Measurements from ENCODE around the gene ANGPTL7. TPM values are rescaled to one million over a fixed set of nuclear protein-coding genes. Genes with fewer than 3 reads are reported as not detected.
"Not testable (repeated sequence)": the region's sequence is repeated elsewhere in the genome, so short reads cannot be mapped to it uniquely, and the experiment has no call there.

Gene ANGPTL7
- total RNA-seq, 2 experiments from 2014 or later = not detected

DNA sequence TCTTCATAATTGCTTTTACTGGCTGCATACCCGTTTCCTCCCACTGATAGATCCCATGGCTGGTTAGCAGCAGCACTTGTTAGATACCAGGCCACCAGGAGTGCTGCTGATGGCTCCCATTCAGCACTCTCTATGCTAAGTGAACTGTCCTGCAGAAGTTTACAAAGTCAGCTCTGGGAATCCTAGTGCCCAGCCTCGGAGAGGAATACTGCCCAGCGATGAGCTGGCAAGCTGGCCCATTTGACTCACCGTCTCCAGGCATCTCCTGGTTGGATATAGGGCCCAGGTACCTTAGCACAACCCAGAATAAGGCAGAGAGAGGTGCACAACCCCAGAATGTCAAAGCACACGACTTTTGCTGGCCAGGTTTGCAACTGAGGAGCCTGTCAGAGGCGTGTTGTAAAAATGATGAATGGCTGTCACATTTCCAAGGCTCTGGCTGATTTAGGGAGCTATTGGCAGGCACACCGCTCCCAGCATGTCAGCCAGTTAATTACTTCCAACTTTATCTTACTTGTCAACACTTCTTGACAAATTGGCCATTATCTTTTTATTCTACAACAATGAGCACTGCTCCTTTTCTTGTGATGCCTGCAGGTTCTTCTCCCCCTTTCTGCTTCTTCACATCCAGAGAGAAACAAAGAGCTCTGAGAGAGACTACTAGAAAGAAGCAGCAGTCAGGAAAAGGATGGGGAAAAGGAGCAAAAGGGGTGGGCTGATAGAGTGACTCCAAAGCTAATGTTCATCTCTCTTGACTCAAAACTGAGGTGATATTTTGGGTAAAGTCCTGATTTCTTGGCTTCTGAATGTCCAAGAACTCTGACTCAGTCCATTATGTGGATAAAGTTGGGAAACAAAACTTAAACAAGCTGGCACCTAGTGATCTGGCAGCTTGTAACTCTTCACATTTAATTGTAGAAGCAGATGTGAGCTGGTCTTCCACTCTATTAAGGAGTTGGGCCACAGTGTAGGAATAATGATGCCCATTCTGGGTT is 10.8 kb upstream of the ANGPTL7 start:
- POLR2A ChIA-PET = no interaction called here

DNA sequence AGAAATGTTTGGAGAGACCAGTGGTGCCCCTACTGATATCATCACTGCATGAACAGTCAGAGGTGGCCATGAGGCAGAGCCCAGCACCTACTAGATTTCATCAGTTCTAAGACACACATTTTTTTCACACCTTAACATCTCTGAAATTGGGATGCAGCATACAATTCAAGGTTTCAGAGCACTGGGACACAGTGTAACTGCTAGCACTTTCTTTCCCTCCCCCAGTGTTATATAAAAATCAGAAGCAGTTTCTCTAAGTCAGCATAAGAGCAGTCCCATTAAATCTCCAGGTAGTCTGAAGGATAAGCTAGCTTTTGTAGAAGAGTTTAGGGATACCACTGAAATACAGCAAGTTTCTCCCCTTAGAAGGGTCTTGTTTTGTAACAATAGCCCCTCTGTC is 10.0 kb upstream of the ANGPTL7 start:
- DNase-seq = no peak
- Mint-ChIP-seq H3K27me3 (no peaks in the 10 kb centered on the region), H3K36me3 (no peaks in the 10 kb centered on the region), H3K4me1 (no peaks in the 10 kb centered on the region), H3K27ac (no peak overlapping the region), H3K4me3 (no peak overlapping the region), H3K9me3 (no peaks in the 10 kb centered on the region)
- POLR2A ChIA-PET = no interaction called here
- ATAC-seq (ENCODE audit: low read depth) = no peak

More for the DNA sequence above, 10.8 kb upstream of the ANGPTL7 start:
- no peaks in the 10 kb centered on the region for H3K4me1 Mint-ChIP-seq
- ATAC-seq (ENCODE audit: low read depth) = no peak
- no peak overlapping the region for H3K4me3 Mint-ChIP-seq
- H3K27me3 Mint-ChIP-seq = no peaks in the 10 kb centered on the region
- no peaks in the 10 kb centered on the region for H3K9me3 Mint-ChIP-seq
- no peak for DNase-seq
- peaks cover 2% of the 10 kb centered on the region for H3K36me3 Mint-ChIP-seq
- no peak overlapping the region for H3K27ac Mint-ChIP-seq

DNA sequence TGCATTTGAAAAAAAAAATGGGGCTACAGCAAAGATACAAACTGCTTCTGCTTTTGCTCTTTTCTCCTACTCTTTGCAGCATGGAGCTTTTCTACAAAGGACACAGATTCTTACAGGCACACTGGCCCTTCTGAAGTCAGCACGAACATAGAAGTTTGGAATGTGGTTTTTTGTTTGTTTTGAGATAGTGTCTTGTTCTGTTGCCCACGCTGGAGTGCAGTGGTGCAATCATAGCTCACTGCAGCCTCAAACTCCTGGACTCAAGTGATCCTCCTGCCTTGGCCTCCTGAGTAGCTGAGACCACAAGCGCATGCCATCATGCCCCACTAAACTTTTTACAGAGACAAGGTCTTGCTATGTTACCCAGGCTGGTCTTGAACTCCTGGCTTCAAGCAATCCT is 9.4 kb upstream of the ANGPTL7 start:
- H3K27me3 Mint-ChIP-seq; DNase-seq; POLR2A ChIA-PET; H3K4me3 Mint-ChIP-seq; H3K36me3 Mint-ChIP-seq; H3K27ac Mint-ChIP-seq; H3K4me1 Mint-ChIP-seq; H3K9me3 Mint-ChIP-seq; ATAC-seq (ENCODE audit: low read depth): not testable (repeated sequence)

DNA sequence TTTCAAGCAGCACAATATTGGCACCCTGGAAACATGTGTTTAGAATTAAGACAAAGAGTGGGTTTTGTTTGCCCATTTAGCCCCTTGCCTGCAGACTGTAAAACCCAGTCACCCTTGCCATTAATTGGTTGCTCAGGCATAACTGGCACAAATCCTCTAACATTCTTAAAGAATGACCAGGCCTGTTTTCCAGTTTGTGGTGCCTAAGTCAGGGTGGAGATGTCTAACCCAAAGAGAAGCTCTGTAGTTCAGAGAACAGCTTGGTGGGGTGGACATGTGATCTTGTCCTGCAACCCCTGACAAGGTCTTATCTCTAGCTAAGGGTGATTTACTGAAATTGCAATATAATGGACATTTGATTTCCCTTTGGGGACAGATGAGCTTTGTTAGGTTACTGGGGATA is 8.8 kb upstream of the ANGPTL7 start:
- Mint-ChIP-seq H3K9me3 (no peaks in the 10 kb centered on the region), H3K27ac (no peak overlapping the region), H3K4me3 (no peak overlapping the region), H3K27me3 (no peaks in the 10 kb centered on the region), H3K36me3 (no peaks in the 10 kb centered on the region), H3K4me1 (no peaks in the 10 kb centered on the region)
- POLR2A ChIA-PET = no interaction called here
- DNase-seq = no peak
- ATAC-seq (ENCODE audit: low read depth) = no peak

DNA sequence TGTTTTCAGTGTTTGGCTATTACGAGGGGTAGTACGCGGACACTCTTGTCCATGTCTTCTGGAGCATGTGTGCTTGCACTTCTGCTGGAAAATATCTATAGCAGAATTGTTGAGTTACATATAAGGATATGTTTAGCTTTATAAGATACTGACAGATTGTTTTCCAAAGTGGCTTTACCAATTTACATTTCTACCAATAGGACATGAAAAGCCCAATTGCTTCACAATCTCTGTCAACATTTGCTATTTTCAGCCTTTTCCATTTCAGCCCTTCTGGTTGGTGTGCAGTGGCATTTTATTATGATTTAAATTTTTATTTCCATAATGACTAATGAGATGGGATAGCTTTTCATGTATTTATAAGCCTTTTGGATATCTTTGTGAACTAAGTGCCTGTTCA is 6.3 kb upstream of the ANGPTL7 start:
- H3K9me3 Mint-ChIP-seq = no peaks in the 10 kb centered on the region
- no peaks in the 10 kb centered on the region for H3K4me1 Mint-ChIP-seq
- H3K4me3 Mint-ChIP-seq = no peak overlapping the region
- no peaks in the 10 kb centered on the region for H3K36me3 Mint-ChIP-seq
- no peak for DNase-seq
- H3K27ac Mint-ChIP-seq = no peak overlapping the region
- POLR2A ChIA-PET = no interaction called here
- ATAC-seq (ENCODE audit: low read depth) = no peak
- H3K27me3 Mint-ChIP-seq = no peaks in the 10 kb centered on the region

DNA sequence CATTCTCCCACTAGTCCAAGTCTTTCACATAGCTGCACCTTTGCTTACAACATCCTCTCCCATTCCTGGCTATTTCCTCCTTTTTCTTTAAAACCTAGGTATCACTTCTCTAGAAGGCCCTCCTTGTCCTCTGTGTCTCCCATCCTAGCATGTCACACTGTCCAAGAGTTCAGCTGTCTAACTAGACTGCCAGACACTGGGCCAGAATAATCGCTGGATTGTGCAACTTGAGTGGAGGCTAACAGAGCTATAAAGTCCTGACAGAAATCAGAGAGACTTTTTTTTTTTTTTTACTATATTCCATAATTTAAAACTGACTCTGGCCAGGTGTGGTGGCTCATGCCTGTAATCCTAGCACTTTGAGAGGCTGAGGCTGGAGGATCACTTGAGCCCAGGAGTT is 4.2 kb upstream of the ANGPTL7 start:
- H3K4me3 Mint-ChIP-seq = no peak overlapping the region
- H3K27ac Mint-ChIP-seq = no peak overlapping the region

DNA sequence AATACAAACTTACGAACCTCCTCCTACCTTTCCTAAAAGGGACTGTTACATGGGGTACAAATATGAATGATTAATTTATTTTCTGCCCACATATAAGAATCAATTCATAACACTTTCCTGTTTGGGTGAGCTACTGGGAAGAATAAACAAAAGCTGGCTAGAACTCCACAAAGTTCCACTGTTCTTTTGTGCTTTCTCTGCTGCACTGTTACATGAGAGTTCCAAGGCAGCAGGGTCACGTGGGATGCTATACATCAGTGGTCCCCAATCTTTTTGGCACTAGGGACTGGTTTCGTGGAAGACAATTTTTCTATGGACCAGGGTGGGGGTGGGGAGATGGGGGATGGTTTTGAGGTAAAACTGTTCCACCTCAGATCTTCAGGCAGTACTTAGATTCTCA is 2.2 kb upstream of the ANGPTL7 start:
- DNase-seq (no peak), ATAC-seq (ENCODE audit: low read depth) (no peak)
- Mint-ChIP-seq H3K4me1 (no peaks in the 10 kb centered on the region), H3K27ac (no peak overlapping the region), H3K36me3 (no peaks in the 10 kb centered on the region), H3K27me3 (no peaks in the 10 kb centered on the region), H3K4me3 (no peak overlapping the region), H3K9me3 (no peaks in the 10 kb centered on the region)
- POLR2A ChIA-PET = no interaction called here

More for the DNA sequence above, 4.2 kb upstream of the ANGPTL7 start:
- H3K9me3 Mint-ChIP-seq = no peaks in the 10 kb centered on the region
- POLR2A ChIA-PET = interaction anchor here (0.6 kb wide), 1 partner anchor 144 kb away, joined by 3 read pairs; no protein-coding TSS in a partner anchor
- DNase-seq (no peak), ATAC-seq (ENCODE audit: low read depth) (no peak)
- no peaks in the 10 kb centered on the region for H3K27me3 Mint-ChIP-seq
- H3K4me1 Mint-ChIP-seq = no peaks in the 10 kb centered on the region
- H3K36me3 Mint-ChIP-seq = no peaks in the 10 kb centered on the region

DNA sequence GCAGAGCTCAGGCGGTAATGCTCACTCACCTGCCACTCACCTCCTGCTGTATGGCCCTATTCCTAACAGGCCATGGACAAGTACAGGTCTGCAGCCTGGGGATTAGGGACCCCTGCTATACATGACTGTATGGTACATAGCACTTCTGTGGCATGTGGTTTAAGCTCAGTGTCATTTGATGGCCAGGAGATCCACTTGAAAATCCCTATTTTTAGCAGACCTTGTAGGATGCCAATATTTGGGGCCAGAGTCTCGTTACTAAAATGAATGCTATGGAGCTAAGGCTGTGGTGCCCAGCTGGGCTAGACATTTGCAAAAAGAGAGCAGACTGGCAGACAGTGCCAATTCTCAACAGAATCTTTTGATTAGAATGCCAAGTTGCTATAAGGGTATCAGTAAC is 1.7 kb upstream of the ANGPTL7 start:
- no peak for ATAC-seq (ENCODE audit: low read depth)
- no peaks in the 10 kb centered on the region for H3K27me3 Mint-ChIP-seq
- DNase-seq = no peak
- POLR2A ChIA-PET = no interaction called here
- H3K36me3 Mint-ChIP-seq = no peaks in the 10 kb centered on the region
- H3K27ac Mint-ChIP-seq = no peak overlapping the region
- no peaks in the 10 kb centered on the region for H3K9me3 Mint-ChIP-seq
- H3K4me3 Mint-ChIP-seq = no peak overlapping the region
- no peaks in the 10 kb centered on the region for H3K4me1 Mint-ChIP-seq

DNA sequence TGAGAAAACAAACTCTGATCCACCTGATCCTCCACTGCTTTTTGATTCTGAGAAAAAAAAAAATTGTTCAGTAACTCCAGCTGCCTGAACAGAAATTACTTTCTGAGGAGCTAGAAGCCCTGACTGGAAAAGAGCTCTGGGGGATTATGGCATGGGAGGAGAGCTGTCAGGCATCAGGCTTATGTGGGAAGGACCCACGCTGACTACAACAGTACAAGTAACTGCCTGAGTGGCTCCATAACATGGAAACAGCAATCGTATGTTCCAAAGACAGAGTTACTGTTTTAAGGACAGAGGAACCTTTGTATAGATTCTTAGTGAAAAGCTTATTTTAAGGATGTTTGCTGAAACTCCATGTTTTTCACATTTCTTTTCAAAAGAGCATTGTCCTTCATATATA is 1.2 kb upstream of the ANGPTL7 start:
- Mint-ChIP-seq H3K4me3 (no peak overlapping the region), H3K9me3 (no peaks in the 10 kb centered on the region), H3K27ac (no peak overlapping the region), H3K27me3 (no peaks in the 10 kb centered on the region), H3K36me3 (peaks cover 3% of the 10 kb centered on the region), H3K4me1 (no peaks in the 10 kb centered on the region)
- DNase-seq (no peak), ATAC-seq (ENCODE audit: low read depth) (no peak)
- POLR2A ChIA-PET = no interaction called here

DNA sequence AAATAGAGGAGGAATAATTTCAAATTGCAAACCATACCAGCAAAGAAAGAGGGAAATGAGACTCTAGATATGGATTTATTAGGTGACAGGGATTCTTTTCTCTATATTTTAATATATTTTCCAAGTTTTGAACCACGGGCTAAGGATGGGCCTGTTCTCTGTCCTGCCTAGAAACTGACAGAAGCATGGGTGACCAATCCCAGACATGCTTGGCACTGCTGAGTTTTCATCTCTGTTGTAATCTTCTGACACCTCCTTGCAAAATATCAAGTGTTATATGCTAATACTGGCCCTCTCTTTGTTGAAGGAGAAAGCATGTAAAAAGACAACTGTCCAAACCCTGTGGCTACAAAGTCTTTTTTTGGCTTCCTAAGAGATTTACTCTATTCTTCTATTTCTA is 774 bp upstream of the ANGPTL7 start:
- no peaks in the 10 kb centered on the region for H3K9me3 Mint-ChIP-seq
- H3K27ac Mint-ChIP-seq = no peak overlapping the region
- no peaks in the 10 kb centered on the region for H3K4me1 Mint-ChIP-seq
- H3K36me3 Mint-ChIP-seq = peaks cover 3% of the 10 kb centered on the region
- POLR2A ChIA-PET = no interaction called here
- no peak overlapping the region for H3K4me3 Mint-ChIP-seq
- ATAC-seq (ENCODE audit: low read depth) = no peak
- no peaks in the 10 kb centered on the region for H3K27me3 Mint-ChIP-seq
- no peak for DNase-seq

DNA sequence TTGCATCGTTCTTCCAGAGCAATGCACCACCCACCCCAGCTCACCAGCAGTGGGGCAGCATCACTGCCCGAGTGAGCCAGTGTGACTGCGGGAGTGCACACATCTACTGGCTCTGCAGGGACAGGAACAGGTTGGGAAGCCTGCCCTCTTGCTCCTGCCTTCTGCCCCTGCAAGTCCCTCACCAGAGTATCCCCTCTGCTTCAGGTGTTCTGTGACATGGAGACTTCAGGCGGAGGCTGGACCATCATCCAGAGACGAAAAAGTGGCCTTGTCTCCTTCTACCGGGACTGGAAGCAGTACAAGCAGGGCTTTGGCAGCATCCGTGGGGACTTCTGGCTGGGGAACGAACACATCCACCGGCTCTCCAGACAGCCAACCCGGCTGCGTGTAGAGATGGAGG is 4.2 kb downstream of the ANGPTL7 start:
- H3K9me3 Mint-ChIP-seq = no peaks in the 10 kb centered on the region
- DNase-seq (no peak), ATAC-seq (ENCODE audit: low read depth) (no peak)
- H3K4me1 Mint-ChIP-seq = no peaks in the 10 kb centered on the region
- H3K27me3 Mint-ChIP-seq = no peaks in the 10 kb centered on the region
- no peak overlapping the region for H3K4me3 Mint-ChIP-seq
- POLR2A ChIA-PET = interaction anchor here (1.1 kb wide), 1 partner anchor 133 kb away, joined by 3 read pairs; the partner anchor contains the start of gene SRM
- H3K36me3 Mint-ChIP-seq = peaks cover 9% of the 10 kb centered on the region
- H3K27ac Mint-ChIP-seq = no peak overlapping the region

DNA sequence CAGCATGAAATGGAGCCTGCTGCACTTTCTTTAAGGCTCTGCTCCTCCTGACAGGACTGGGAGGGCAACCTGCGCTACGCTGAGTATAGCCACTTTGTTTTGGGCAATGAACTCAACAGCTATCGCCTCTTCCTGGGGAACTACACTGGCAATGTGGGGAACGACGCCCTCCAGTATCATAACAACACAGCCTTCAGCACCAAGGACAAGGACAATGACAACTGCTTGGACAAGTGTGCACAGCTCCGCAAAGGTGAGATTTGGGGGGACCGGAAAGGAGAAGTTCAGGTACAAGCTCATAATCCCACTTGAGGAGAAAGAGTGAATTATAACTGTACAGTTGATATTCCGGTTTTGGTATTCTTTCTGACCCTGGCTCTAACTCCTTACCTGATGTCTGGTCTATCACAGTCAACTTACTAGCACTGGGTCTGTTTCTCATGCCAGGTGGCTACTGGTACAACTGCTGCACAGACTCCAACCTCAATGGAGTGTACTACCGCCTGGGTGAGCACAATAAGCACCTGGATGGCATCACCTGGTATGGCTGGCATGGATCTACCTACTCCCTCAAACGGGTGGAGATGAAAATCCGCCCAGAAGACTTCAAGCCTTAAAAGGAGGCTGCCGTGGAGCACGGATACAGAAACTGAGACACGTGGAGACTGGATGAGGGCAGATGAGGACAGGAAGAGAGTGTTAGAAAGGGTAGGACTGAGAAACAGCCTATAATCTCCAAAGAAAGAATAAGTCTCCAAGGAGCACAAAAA is 5.4 kb downstream of the ANGPTL7 start:
- no peaks in the 10 kb centered on the region for H3K27me3 Mint-ChIP-seq
- H3K36me3 Mint-ChIP-seq = peaks cover 12% of the 10 kb centered on the region
- H3K9me3 Mint-ChIP-seq = no peaks in the 10 kb centered on the region
- H3K27ac Mint-ChIP-seq = no peak overlapping the region
- POLR2A ChIA-PET = no interaction called here
- H3K4me3 Mint-ChIP-seq = no peak overlapping the region
- DNase-seq (no peak), ATAC-seq (ENCODE audit: low read depth) (no peak)
- H3K4me1 Mint-ChIP-seq = no peaks in the 10 kb centered on the region

DNA sequence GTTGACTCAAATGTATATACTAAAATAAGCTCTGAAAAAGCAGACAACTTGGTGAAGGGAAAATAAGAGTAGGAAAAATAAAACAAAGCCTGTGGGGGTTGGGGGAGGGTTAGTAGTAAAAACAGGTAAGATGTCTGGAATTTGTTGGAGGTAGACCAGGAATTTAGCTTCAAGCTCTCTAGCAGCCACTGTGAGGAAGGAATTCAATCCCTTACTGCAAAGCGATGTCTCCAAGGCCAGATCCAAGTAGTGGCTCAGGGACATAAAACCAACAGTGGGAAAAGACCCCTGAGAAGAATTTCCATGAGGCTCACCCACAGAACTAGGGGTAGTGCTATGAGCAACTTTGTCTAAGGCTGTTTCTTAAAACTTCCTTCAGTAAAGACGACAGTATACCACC is 7.8 kb downstream of the ANGPTL7 start:
- no peak overlapping the region for H3K27ac Mint-ChIP-seq
- DNase-seq (no peak), ATAC-seq (ENCODE audit: low read depth) (no peak)
- H3K4me3 Mint-ChIP-seq = no peak overlapping the region
- no peaks in the 10 kb centered on the region for H3K4me1 Mint-ChIP-seq
- no peaks in the 10 kb centered on the region for H3K9me3 Mint-ChIP-seq
- H3K27me3 Mint-ChIP-seq = no peaks in the 10 kb centered on the region
- H3K36me3 Mint-ChIP-seq = peaks cover 17% of the 10 kb centered on the region
- POLR2A ChIA-PET = no interaction called here

DNA sequence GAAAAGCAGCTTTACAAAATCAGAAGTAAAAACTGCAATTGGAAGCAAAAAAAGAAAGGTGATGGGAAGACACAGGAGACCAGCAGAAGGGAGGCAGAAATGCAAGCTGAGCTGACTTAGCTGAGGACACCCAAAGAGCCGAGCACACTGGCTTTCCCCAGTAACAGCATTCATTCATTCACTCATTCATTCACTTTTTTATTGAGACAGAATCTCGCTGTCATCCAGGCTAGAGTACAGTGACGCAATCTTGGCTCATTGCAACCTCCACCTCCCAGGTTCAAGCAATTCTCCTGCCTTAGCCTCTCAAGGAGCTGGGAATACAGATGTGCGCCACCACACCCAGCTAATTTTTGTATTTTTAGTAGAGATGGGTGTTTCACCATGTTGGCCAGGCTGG is 8.2 kb downstream of the ANGPTL7 start:
- POLR2A ChIA-PET = no interaction called here
- Mint-ChIP-seq H3K36me3 (peaks cover 17% of the 10 kb centered on the region), H3K4me1 (no peaks in the 10 kb centered on the region), H3K27ac (no peak overlapping the region), H3K27me3 (no peaks in the 10 kb centered on the region), H3K9me3 (no peaks in the 10 kb centered on the region), H3K4me3 (no peak overlapping the region)
- ATAC-seq (ENCODE audit: low read depth) (no peak), DNase-seq (no peak)

Measured in activated naive CD8-positive, alpha-beta T cell treated with anti-CD3 and anti-CD28 coated beads, Interleukin-2, amount 10 ng/mL, durations not matched to agents 7 days and 5 days (primary cell).